HepG2 (cell line): Measurements from ENCODE around the gene NRP1. TPM values are rescaled to one million over a fixed set of nuclear protein-coding genes. Genes with fewer than 3 reads are reported as not detected.

Experiments used
- ATAC-seq: fragments of 200-7000 bp; cut with Tn5 transposase; 3 replicates; pipeline ENCODE4 v1.9.1; 2020; ENCODE audit warnings: mild to moderate bottlenecking, moderate library complexity
- BruUV-seq: library from RNA; stranded (reverse); fragments of 400-500 nt; replicated peaks from 2 replicates; lab custom pipeline; 2021; lab: Mats Ljungman, UMichigan
- CTCF ChIA-PET: fragments of 300-600 bp; formaldehyde crosslinking; extraction: SDS; loops from one replicate; lab custom pipeline; 2021; ENCODE audit warnings: low total read pairs, inconsistent platforms, low intra/inter-chr PET ratio; lab: Yijun Ruan, JAX
- POLR2A ChIA-PET: fragments of 350-600 bp; sonication (Branson Sonifier 250); formaldehyde crosslinking; loops from one replicate; lab custom pipeline; 2020; ENCODE audit warnings: antibody characterized with exemption, inconsistent platforms; lab: Yijun Ruan, JAX
- DNase-seq: peaks from one replicate; pipeline ENCODE4 v3.0.0-alpha.2; 2015; ENCODE audit warnings: low spot score
- FAIRE-seq: peaks from 3 replicates; lab custom pipeline; 2011; peaks lifted over from hg19 to GRCh38; lab: Jason Lieb, UNC
- H2AFZ ChIP-seq: one replicate; pipeline ENCODE4 v1.6.1; 2011; ENCODE audit warnings: low read length, inconsistent platforms
- H3K27ac ChIP-seq: fragments of 300-600 bp; 3 replicates; pipeline ENCODE4 v1.8.0; 2011; ENCODE audit warnings: mixed run types, mild to moderate bottlenecking, mixed read lengths, low read length, inconsistent platforms; ENCODE audit not compliant: insufficient read depth; ENCODE audit errors: extremely low read length
- H3K27me3 ChIP-seq, 2 experiments: fragments of 200-600 bp in 1 of 2; 2 replicates in 1 of 2; 3 replicates in 1 of 2; pipeline versions ENCODE4 v1.6.0 to v1.8.0; 2011; ENCODE audit warnings: low read length in 2 of 2, mild to moderate bottlenecking in 2 of 2, moderate library complexity in 2 of 2, inconsistent platforms in 1 of 2; ENCODE audit not compliant: insufficient read depth in 2 of 2, control insufficient read depth in 1 of 2
- H3K36me3 ChIP-seq, 2 experiments: fragments of 200-600 bp in 1 of 2; replicated peaks in 1 of 2; 2 replicates in 1 of 2; 3 replicates in 1 of 2; pipeline versions ENCODE4 v1.5.1 to v1.8.0; 2011; ENCODE audit warnings: low read length in 2 of 2, inconsistent platforms in 1 of 2; ENCODE audit not compliant: insufficient read depth in 2 of 2, control insufficient read depth in 1 of 2
- H3K4me1 ChIP-seq: 2 replicates; pipeline ENCODE4 v1.5.1; 2012; ENCODE audit warnings: low read length, inconsistent platforms; ENCODE audit not compliant: insufficient read depth
- H3K4me2 ChIP-seq: 2 replicates; pipeline ENCODE4 v1.6.0; 2011; ENCODE audit warnings: low read depth, low read length, inconsistent platforms
- H3K4me3 ChIP-seq, 3 experiments: fragments of 200-600 bp in 1 of 3; sonication (generic), shearing (Covaris generic) in 1 of 3; replicated peaks in 1 of 3; 2 replicates each; pipeline ENCODE4 v1.5.1; 2011 to 2016; ENCODE audit warnings: low read length in 3 of 3, inconsistent platforms in 2 of 3, low read depth in 2 of 3, mild to moderate bottlenecking in 2 of 3, control low read depth in 1 of 3, mixed read lengths in 1 of 3; ENCODE audit not compliant: insufficient read depth in 1 of 3
- H3K79me2 ChIP-seq: one replicate; pipeline ENCODE4 v1.6.1; 2011; ENCODE audit warnings: low read length, inconsistent platforms; ENCODE audit not compliant: insufficient read depth
- H3K9ac ChIP-seq: 2 replicates; pipeline ENCODE4 v1.6.0; 2011; ENCODE audit warnings: mild to moderate bottlenecking, low read depth, low read length, inconsistent platforms; ENCODE audit not compliant: insufficient read depth
- H3K9me3 ChIP-seq: 2 replicates; pipeline ENCODE4 v1.5.1; 2012; ENCODE audit warnings: mild to moderate bottlenecking, low read length
- H4K20me1 ChIP-seq: 2 replicates; pipeline ENCODE4 v1.6.0; 2011; ENCODE audit warnings: inconsistent platforms, mild to moderate bottlenecking, low read length, moderate library complexity; ENCODE audit not compliant: insufficient read depth
- CHD4 ChIP-seq: fragments of 200-600 bp; sonication (generic); IDR thresholded peaks from 2 replicates; pipeline ENCODE4 v1.7.0; 2017; ENCODE audit warnings: mild to moderate bottlenecking, low read length, borderline replicate concordance
- HOXA5 ChIP-seq: sonication (generic); formaldehyde crosslinking; IDR thresholded peaks from 2 replicates; pipeline ENCODE4 v1.4.0; 2020; ENCODE audit warnings: missing genetic modification reagents
- RFX3 ChIP-seq: IDR thresholded peaks from 2 replicates; pipeline ENCODE4 v1.6.1; 2016; ENCODE audit warnings: missing biosample characterization, missing genetic modification reagents
- ZNF17 ChIP-seq: sonication (generic); formaldehyde crosslinking; IDR thresholded peaks from 2 replicates; pipeline ENCODE4 v1.5.0; 2020; ENCODE audit warnings: mild to moderate bottlenecking, missing genetic modification reagents
- ZNF20 ChIP-seq: sonication (generic); formaldehyde crosslinking; IDR thresholded peaks from 2 replicates; pipeline ENCODE4 v1.4.0; 2020; ENCODE audit warnings: mild to moderate bottlenecking, moderate library complexity, missing genetic modification reagents
- ZNF280B ChIP-seq: sonication (generic); formaldehyde crosslinking; IDR thresholded peaks from 2 replicates; pipeline ENCODE4 v1.5.0; 2020; ENCODE audit warnings: missing genetic modification reagents, mild to moderate bottlenecking, borderline replicate concordance
- ZNF446 ChIP-seq: sonication (generic); formaldehyde crosslinking; IDR thresholded peaks from 2 replicates; pipeline ENCODE4 v1.5.0; 2020; ENCODE audit warnings: mild to moderate bottlenecking, missing genetic modification reagents
- ZNF574 ChIP-seq: sonication (generic); formaldehyde crosslinking; IDR thresholded peaks from 2 replicates; pipeline ENCODE4 v1.4.0; 2020; ENCODE audit warnings: missing genetic modification reagents
- ZNF75D ChIP-seq: sonication (generic); formaldehyde crosslinking; IDR thresholded peaks from 2 replicates; pipeline ENCODE4 v1.8.1; 2023; ENCODE audit warnings: missing genetic modification reagents, mild to moderate bottlenecking, borderline replicate concordance
- WGBS: methylation state at CpG from one replicate; pipeline ENCODE4 v1.1.6; 2017; ENCODE audit warnings: low lambda C conversion rate; 5-methylcytosine and 5-hydroxymethylcytosine counted together
- in situ Hi-C: cut with HindIII; loops from 2 replicates; pipeline ENCODE4 v1.10.0; 2017; ENCODE audit warnings: low pct_unique_long_range_greater_than_20kb; ENCODE audit not compliant: extremely low pct_ligation_motif_present
- intact Hi-C: fragments of 100-400 bp; cut with micrococcal nuclease; formaldehyde crosslinking; loops from one replicate; pipeline ENCODE4 v1.10.0; 2022; ENCODE audit not compliant: unreplicated experiment
- polyA plus RNA-seq, 8 experiments: library from polyadenylated mRNA; depleted of rRNA in 3 of 8; stranded (reverse) in 7 of 8; unstranded in 1 of 8; fragments of >200 nt; fragmentation: Illumina TruSeq in 4 of 8; extraction: Trizol in 4 of 8; gene quantifications; 2 replicates each; pipeline versions ENCODE4 v1.2.1 to v1.2.3, GENCODE V29; 2011 to 2016; ENCODE audit warnings: low read depth in 4 of 8, missing spikeins in 1 of 8, mixed read lengths in 1 of 8; ENCODE audit not compliant: insufficient read depth in 1 of 8
- total RNA-seq, 5 experiments: library from RNA; depleted of rRNA; stranded (reverse); fragments of >200 nt; fragmentation: Illumina TruSeq; extraction: Trizol; gene quantifications; 2 replicates each; pipeline ENCODE4 v1.2.3, GENCODE V29; 2016; ENCODE audit warnings: low read depth in 1 of 5

Gene NRP1
- total and polyA plus RNA-seq, 2 of the 13 experiments (the other 11 are each of a cell fraction or from before 2014, with no cell fraction given): 5.3 to 5.8 TPM

DNA sequence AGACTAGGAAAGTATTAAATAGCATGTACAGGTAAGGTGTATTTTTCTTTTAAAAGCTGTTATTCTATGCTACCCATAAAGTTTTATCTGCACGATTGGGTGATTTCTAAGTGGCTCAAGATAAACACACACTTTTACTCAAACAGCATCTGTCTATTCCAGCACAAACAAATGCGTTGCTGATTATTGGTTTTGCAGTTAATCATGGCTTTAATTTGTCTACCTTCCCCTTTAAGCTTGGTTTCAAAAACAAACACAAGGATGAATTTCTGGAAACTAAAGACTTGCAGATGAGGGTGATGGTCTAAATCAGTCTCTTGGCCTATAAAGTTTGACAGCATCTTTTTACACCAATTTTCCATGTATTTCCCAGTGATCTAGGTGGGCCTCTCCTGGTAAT is 94.2 kb downstream of the NRP1 start:
- Histone ChIP-seq H3K4me1 (peaks cover 20% of the 10 kb centered on the region), H3K27me3 (no peaks in the 10 kb centered on the region), H3K9ac (no peak overlapping the region), H3K79me2 (no peaks in the 10 kb centered on the region), H3K4me2 (no peak overlapping the region), H3K4me3 (no peak overlapping the region), H3K27ac (no peak overlapping the region), H3K36me3 (no peaks in the 10 kb centered on the region), H2AFZ (no peak overlapping the region), H3K9me3 (no peaks in the 10 kb centered on the region), H4K20me1 (no peaks in the 10 kb centered on the region)
- ChIA-PET POLR2A (no interaction called here), CTCF (no interaction called here)
- no peak for DNase-seq
- 90% methylated on average over 2 of the region's 2 CpGs for WGBS
- ATAC-seq: no peak
- TF ChIP-seq ZNF17 (CRISPR knock-in tag) (no peak), HOXA5 (CRISPR knock-in tag) (no peak), ZNF446 (CRISPR knock-in tag) (no peak), RFX3 (no peak), ZNF20 (CRISPR knock-in tag) (no peak), CHD4 (no peak), ZNF75D (CRISPR knock-in tag) (no peak), ZNF574 (CRISPR knock-in tag) (no peak), ZNF280B (CRISPR knock-in tag) (no peak)
- intact Hi-C loops: no loop called here
- no TSS peak for BruUV-seq
- FAIRE-seq: no peak
- in situ Hi-C loops: no loop called here
